Measurements from ENCODE around the gene ADAMTS17. TPM values are rescaled to one million over a fixed set of nuclear protein-coding genes. Genes with fewer than 3 reads are reported as not detected.

ADAMTS17 gene
- total RNA-seq, 1 experiment from 2014 or later = 1.5 TPM

- ChIA-PET POLR2A (no interaction called here), CTCF (no interaction called here)
- Histone ChIP-seq H3K4me1 (no peaks in the 10 kb centered on the region), H3K36me3 (ENCODE audit: control insufficient read depth, insufficient read depth, low read length) (no peaks in the 10 kb centered on the region), H3K9me3 (0 out of 2 replicates have a peak, but pooled peaks cover 3% of the 10 kb centered on the region), H3K27me3 (replicated peaks; ENCODE audit: control insufficient read depth, insufficient read depth, low read length) (no peaks in the 10 kb centered on the region), H3K4me3 (ENCODE audit: low read depth, low read length) (no peak overlapping the region)
- Mint-ChIP-seq H3K9me3 (ENCODE audit: unreplicated experiment) (peaks cover 22% of the 10 kb centered on the region), H3K4me1 (ENCODE audit: low read depth, unreplicated experiment) (peaks cover 7% of the 10 kb centered on the region), H3K27me3 (ENCODE audit: insufficient read depth, unreplicated experiment) (no peaks in the 10 kb centered on the region), H3K36me3 (ENCODE audit: insufficient read depth, unreplicated experiment) (no peaks in the 10 kb centered on the region), H3K27ac (ENCODE audit: unreplicated experiment) (no peak overlapping the region), H3K4me3 (ENCODE audit: unreplicated experiment) (no peak overlapping the region)
- intact Hi-C loops (cut with micrococcal nuclease; ENCODE audit: unreplicated experiment) = no loop called here
- no peak for TF ChIP-seq CTCF (IDR thresholded peaks at IDR 0.05; ENCODE audit: insufficient read depth in 1 of 2, low read depth in 1 of 2, low read length in 1 of 2, severe bottlenecking in 1 of 2, unreplicated experiment in 1 of 2)
- no peak for DNase-seq
- BruUV-seq (replicated peaks) = no TSS peak
These were observed 311.1 kb downstream of the ADAMTS17 start for GRCh38 chr15:100030586-100031229.

GRCh38 chr15:100029868-100030479 is 311.8 kb downstream of the ADAMTS17 start:
- Histone ChIP-seq H3K9me3 (0 out of 2 replicates have a peak, but pooled peaks cover 3% of the 10 kb centered on the region), H3K27me3 (replicated peaks; ENCODE audit: control insufficient read depth, insufficient read depth, low read length) (no peaks in the 10 kb centered on the region), H3K36me3 (ENCODE audit: control insufficient read depth, insufficient read depth, low read length) (no peaks in the 10 kb centered on the region), H3K4me3 (ENCODE audit: low read depth, low read length) (no peak overlapping the region), H3K4me1 (no peaks in the 10 kb centered on the region)
- no peak for DNase-seq
- no peak overlapping the region for H3K27ac Mint-ChIP-seq (ENCODE audit: unreplicated experiment)
- H3K4me3 Mint-ChIP-seq (ENCODE audit: unreplicated experiment) = no peak overlapping the region
- CTCF ChIA-PET = no interaction called here
- intact Hi-C loops (cut with micrococcal nuclease; ENCODE audit: unreplicated experiment) = no loop called here
- no TSS peak for BruUV-seq (replicated peaks)
- peaks cover 7% of the 10 kb centered on the region for H3K4me1 Mint-ChIP-seq (ENCODE audit: low read depth, unreplicated experiment)
- POLR2A ChIA-PET = no interaction called here
- TF ChIP-seq CTCF (IDR thresholded peaks at IDR 0.05; ENCODE audit: insufficient read depth in 1 of 2, low read depth in 1 of 2, low read length in 1 of 2, severe bottlenecking in 1 of 2, unreplicated experiment in 1 of 2) = no peak
- H3K36me3 Mint-ChIP-seq (ENCODE audit: insufficient read depth, unreplicated experiment) = no peaks in the 10 kb centered on the region
- peaks cover 22% of the 10 kb centered on the region for H3K9me3 Mint-ChIP-seq (ENCODE audit: unreplicated experiment)
- no peaks in the 10 kb centered on the region for H3K27me3 Mint-ChIP-seq (ENCODE audit: insufficient read depth, unreplicated experiment)

DNA sequence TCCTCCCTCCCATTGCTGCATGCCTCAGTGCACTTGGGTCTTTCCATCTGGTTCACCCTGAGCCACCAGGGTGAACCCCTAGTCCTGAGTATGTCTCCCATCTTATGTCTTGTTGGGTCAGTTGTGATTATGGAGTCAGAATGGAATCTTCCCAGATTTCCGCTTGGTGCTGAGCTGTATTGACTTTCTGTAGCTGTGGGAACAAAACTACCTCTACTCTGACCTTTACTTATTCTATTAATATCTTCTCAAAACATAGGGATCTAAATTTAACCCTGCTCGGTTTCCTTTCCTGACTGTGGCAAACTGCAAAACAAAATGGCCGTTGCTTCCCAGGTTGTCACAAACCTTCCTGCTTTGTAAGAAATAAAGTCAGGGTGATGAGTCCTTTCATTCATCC is 312.7 kb downstream of the ADAMTS17 start:
- Histone ChIP-seq H3K27me3 (replicated peaks; ENCODE audit: control insufficient read depth, insufficient read depth, low read length) (no peaks in the 10 kb centered on the region), H3K9me3 (0 out of 2 replicates have a peak, but pooled peaks cover 3% of the 10 kb centered on the region), H3K4me3 (ENCODE audit: low read depth, low read length) (no peak overlapping the region), H3K36me3 (ENCODE audit: control insufficient read depth, insufficient read depth, low read length) (no peaks in the 10 kb centered on the region), H3K4me1 (no peaks in the 10 kb centered on the region)
- DNase-seq = no peak
- H3K4me3 Mint-ChIP-seq (ENCODE audit: unreplicated experiment) = no peak overlapping the region
- H3K27ac Mint-ChIP-seq (ENCODE audit: unreplicated experiment) = no peak overlapping the region
- TF ChIP-seq CTCF (IDR thresholded peaks at IDR 0.05; ENCODE audit: insufficient read depth in 1 of 2, low read depth in 1 of 2, low read length in 1 of 2, severe bottlenecking in 1 of 2, unreplicated experiment in 1 of 2) = no peak
- H3K27me3 Mint-ChIP-seq (ENCODE audit: insufficient read depth, unreplicated experiment) = no peaks in the 10 kb centered on the region
- peaks cover 7% of the 10 kb centered on the region for H3K4me1 Mint-ChIP-seq (ENCODE audit: low read depth, unreplicated experiment)
- H3K36me3 Mint-ChIP-seq (ENCODE audit: insufficient read depth, unreplicated experiment) = no peaks in the 10 kb centered on the region
- CTCF ChIA-PET = no interaction called here
- POLR2A ChIA-PET = no interaction called here
- peaks cover 22% of the 10 kb centered on the region for H3K9me3 Mint-ChIP-seq (ENCODE audit: unreplicated experiment)
- intact Hi-C loops (cut with micrococcal nuclease; ENCODE audit: unreplicated experiment) = no loop called here
- no TSS peak for BruUV-seq (replicated peaks)
